ENCODE data around the gene DGAT2. TPM values are rescaled to one million over a fixed set of nuclear protein-coding genes. Genes with fewer than 3 reads are reported as not detected.
A peak's percentile ranks its signal among the peaks of the same experiment; 100 is the strongest.

DGAT2 gene
- total RNA-seq, 1 donor from 2014 or later: 0.13 TPM

DNA sequence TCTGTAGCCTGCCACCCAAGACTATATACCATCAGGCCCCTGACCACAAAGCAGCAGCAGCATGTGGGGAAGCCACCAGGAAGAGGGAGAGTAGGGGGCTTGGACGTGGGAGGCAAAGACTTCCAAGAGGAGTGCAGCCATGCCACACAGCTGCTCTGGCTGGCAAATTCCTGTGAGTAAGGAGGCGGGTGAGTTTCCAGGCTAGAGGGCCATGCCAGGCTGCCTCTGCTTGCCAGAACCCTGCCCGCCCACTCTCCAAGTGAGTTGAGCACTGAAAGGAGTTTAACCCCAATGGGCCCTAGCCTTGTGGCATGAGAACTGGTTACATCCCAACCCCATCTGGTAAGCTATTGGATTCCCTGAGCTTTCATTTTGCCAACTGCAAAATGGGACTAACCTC, 4.7 kb upstream of the DGAT2 start:
- DNase-seq (ENCODE audit: extremely low spot score, unreplicated experiment): no peak
- H3K36me3 Mint-ChIP-seq (ENCODE audit: unreplicated experiment): no peaks in the 10 kb centered on the region
- peaks cover 4% of the 10 kb centered on the region for H3K4me1 Mint-ChIP-seq (ENCODE audit: unreplicated experiment)
- no peak overlapping the region for H3K27ac Mint-ChIP-seq (ENCODE audit: unreplicated experiment)
- TF ChIP-seq, protein P1, sequence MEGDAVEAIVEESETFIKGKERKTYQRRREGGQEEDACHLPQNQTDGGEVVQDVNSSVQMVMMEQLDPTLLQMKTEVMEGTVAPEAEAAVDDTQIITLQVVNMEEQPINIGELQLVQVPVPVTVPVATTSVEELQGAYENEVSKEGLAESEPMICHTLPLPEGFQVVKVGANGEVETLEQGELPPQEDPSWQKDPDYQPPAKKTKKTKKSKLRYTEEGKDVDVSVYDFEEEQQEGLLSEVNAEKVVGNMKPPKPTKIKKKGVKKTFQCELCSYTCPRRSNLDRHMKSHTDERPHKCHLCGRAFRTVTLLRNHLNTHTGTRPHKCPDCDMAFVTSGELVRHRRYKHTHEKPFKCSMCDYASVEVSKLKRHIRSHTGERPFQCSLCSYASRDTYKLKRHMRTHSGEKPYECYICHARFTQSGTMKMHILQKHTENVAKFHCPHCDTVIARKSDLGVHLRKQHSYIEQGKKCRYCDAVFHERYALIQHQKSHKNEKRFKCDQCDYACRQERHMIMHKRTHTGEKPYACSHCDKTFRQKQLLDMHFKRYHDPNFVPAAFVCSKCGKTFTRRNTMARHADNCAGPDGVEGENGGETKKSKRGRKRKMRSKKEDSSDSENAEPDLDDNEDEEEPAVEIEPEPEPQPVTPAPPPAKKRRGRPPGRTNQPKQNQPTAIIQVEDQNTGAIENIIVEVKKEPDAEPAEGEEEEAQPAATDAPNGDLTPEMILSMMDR (IDR thresholded peaks at IDR 0.05): no peak
- H3K4me3 Mint-ChIP-seq (ENCODE audit: unreplicated experiment): no peak overlapping the region
- H3K27me3 Mint-ChIP-seq (ENCODE audit: unreplicated experiment): peaks cover 21% of the 10 kb centered on the region
- no peaks in the 10 kb centered on the region for H3K9me3 Mint-ChIP-seq (ENCODE audit: unreplicated experiment)

DNA sequence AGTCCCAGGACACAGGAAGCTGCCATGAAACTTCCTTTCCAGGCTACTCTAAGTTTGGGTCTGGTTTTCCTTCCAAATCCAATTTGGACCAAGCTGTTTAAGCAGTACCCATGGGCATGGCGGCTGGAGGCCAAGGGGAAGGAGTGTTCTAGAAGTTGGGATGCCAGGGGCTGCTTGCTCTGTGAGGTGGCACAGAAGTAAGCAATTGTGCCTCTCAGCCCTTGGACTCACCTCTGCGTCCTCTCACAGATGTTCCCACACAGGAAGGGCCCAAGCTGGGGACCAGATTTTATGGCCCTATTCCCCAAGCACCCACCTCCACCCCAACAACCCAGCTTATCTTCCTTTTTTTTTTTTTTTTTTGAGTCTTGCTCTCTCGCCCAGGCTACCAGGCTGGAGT, 3.5 kb upstream of the DGAT2 start:
- TF ChIP-seq, protein P1 (IDR thresholded peaks at IDR 0.05): no peak
- peaks cover 25% of the 10 kb centered on the region for H3K27me3 Mint-ChIP-seq (ENCODE audit: unreplicated experiment)
- H3K4me3 Mint-ChIP-seq (ENCODE audit: unreplicated experiment): no peak overlapping the region
- H3K4me1 Mint-ChIP-seq (ENCODE audit: unreplicated experiment): peaks cover 7% of the 10 kb centered on the region
- no peak for DNase-seq (ENCODE audit: extremely low spot score, unreplicated experiment)
- no peaks in the 10 kb centered on the region for H3K36me3 Mint-ChIP-seq (ENCODE audit: unreplicated experiment)
- H3K27ac Mint-ChIP-seq (ENCODE audit: unreplicated experiment): no peak overlapping the region
- H3K9me3 Mint-ChIP-seq (ENCODE audit: unreplicated experiment): no peaks in the 10 kb centered on the region

DNA sequence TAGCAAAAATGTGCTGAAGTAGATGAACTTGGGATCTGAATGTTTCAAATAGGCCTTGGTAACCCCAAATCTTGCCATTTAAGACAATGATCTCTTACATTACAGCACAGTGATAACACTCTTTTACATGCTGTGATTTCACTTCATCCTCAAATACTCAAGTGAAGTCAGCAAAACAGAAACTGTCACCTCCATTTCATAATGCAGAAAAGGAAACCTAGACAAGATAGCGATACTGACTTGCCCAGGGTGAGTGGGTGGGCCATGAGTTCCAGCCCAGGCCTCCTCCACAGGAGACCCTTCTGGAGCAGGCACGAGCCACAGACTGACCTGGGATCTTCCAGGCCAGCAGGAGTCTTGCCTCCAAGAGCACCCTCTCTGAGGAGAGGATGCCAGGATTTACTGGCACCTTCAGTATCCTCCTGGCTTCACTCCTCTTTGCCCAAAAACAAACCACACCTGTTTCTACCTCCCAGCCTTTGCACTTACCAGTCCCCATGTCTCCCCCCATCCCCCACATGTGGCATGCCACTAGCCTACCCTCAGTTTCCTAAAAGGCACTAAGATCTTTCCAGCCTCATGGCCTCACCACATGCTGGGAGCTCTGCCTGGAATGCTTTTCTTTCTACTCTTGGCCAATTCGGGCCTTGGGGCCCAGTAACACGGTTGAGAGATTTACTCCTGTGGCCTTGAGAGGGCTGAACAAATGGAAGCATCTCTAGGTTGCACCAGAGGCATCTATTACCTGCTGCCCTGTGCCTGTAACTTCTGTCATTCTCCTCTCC, 1.9 kb upstream of the DGAT2 start:
- Mint-ChIP-seq H3K27me3 (ENCODE audit: unreplicated experiment) (peaks cover 39% of the 10 kb centered on the region), H3K4me3 (ENCODE audit: unreplicated experiment) (no peak overlapping the region), H3K9me3 (ENCODE audit: unreplicated experiment) (no peaks in the 10 kb centered on the region), H3K27ac (ENCODE audit: unreplicated experiment) (no peak overlapping the region), H3K36me3 (ENCODE audit: unreplicated experiment) (no peaks in the 10 kb centered on the region), H3K4me1 (ENCODE audit: unreplicated experiment) (peaks cover 7% of the 10 kb centered on the region)
- DNase-seq (ENCODE audit: extremely low spot score, unreplicated experiment): no peak
- TF ChIP-seq, protein P1 (IDR thresholded peaks at IDR 0.05): no peak

DNA sequence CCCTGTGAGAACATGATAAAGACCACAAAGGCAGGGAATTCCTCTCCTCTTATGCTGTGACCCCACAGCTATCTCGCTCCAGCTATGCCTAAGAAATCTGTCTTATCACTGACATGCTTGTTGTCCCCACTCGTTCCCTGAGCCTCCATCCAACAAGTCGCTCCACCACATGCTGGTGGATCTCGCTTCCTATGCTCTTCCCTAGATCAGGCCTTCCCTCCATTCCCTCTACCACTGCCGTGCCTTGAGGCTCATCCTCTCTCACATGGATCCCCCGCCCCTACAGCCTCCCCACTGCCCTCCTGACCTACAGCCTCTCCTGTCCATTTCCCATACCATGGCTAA, 1.4 kb upstream of the DGAT2 start:
- DNase-seq (ENCODE audit: extremely low spot score, unreplicated experiment): no peak
- Mint-ChIP-seq H3K4me1 (ENCODE audit: unreplicated experiment) (peaks cover 7% of the 10 kb centered on the region), H3K36me3 (ENCODE audit: unreplicated experiment) (no peaks in the 10 kb centered on the region), H3K9me3 (ENCODE audit: unreplicated experiment) (no peaks in the 10 kb centered on the region), H3K27ac (ENCODE audit: unreplicated experiment) (no peak overlapping the region), H3K27me3 (ENCODE audit: unreplicated experiment) (peaks cover 42% of the 10 kb centered on the region), H3K4me3 (ENCODE audit: unreplicated experiment) (no peak overlapping the region)
- TF ChIP-seq, protein P1 (IDR thresholded peaks at IDR 0.05): no peak

DNA sequence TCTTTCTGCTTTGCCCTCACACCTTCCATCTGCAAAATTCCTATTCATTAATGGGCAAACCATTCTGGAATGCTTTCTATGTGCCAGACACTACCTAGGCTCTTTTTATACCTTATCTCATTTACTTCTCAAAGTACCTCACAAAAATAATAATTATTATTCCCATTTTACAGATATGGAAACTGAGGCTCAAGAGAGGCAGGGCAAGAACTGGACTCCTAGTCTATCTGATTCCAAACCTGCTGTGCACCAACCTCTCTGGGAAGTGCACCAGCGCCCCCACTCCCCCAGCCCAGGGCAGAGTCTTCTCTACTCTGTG, 826 bp upstream of the DGAT2 start:
- Mint-ChIP-seq H3K36me3 (ENCODE audit: unreplicated experiment) (no peaks in the 10 kb centered on the region), H3K27ac (ENCODE audit: unreplicated experiment) (no peak overlapping the region), H3K9me3 (ENCODE audit: unreplicated experiment) (no peaks in the 10 kb centered on the region), H3K4me1 (ENCODE audit: unreplicated experiment) (peaks cover 7% of the 10 kb centered on the region), H3K27me3 (ENCODE audit: unreplicated experiment) (peaks cover 44% of the 10 kb centered on the region), H3K4me3 (ENCODE audit: unreplicated experiment) (peak overlapping the region; percentile 66)
- TF ChIP-seq, protein P1 (IDR thresholded peaks at IDR 0.05): no peak
- DNase-seq (ENCODE audit: extremely low spot score, unreplicated experiment): no peak

All from osteocyte (in vitro differentiated cells).